HCT116 (cell line): ENCODE measurements around the gene DAPK2. TPM values are rescaled to one million over a fixed set of nuclear protein-coding genes. Genes with fewer than 3 reads are reported as not detected.

Experiments
- ATAC-seq: fragments of 200-7000 bp; cut with Tn5 transposase; 2 replicates; pipeline ENCODE4 v1.9.1; 2020; ENCODE audit warnings: mild to moderate bottlenecking, moderate library complexity
- BruUV-seq: library from RNA; stranded (reverse); fragments of 400-500 nt; replicated peaks from 2 replicates; lab custom pipeline; 2021; lab: Mats Ljungman, UMichigan
- CTCF ChIA-PET: fragments of 300-600 bp; sonication (Branson Sonifier 250); formaldehyde crosslinking; loops from one replicate; lab custom pipeline; 2021; ENCODE audit warnings: antibody characterized with exemption; lab: Charles Lee
- POLR2A ChIA-PET: fragments of 300-600, 350-600 bp; sonication (Branson Sonifier 250); formaldehyde crosslinking; loops from one replicate; lab custom pipeline; 2021; ENCODE audit warnings: antibody characterized with exemption; lab: Charles Lee
- RAD21 ChIA-PET, 2 experiments: fragments of 300-600 bp; sonication (Branson Sonifier 250); formaldehyde crosslinking; loops; one replicate each; lab custom pipeline; 2023; ENCODE audit warnings: low total read pairs in 2 of 2; ENCODE audit not compliant: uncharacterized antibody in 2 of 2, unreplicated experiment in 2 of 2, low non-redundant PET in 1 of 2; lab: Charles Lee
- DNase-seq: peaks from one replicate; pipeline ENCODE4 v3.0.0-alpha.2; 2010; ENCODE audit warnings: low read depth, low spot score
- H2AFZ ChIP-seq: fragments of 200-600 bp; shearing (Covaris generic), sonication (generic); 2 replicates; pipeline ENCODE4 v1.6.1; 2017; ENCODE audit warnings: low read depth, mixed run types, mixed read lengths, antibody characterized with exemption, low read length; ENCODE audit not compliant: poor library complexity, severe bottlenecking
- H3K27ac ChIP-seq: 2 replicates; pipeline ENCODE4 v1.5.1; 2012; ENCODE audit warnings: low read depth, low read length
- H3K27me3 ChIP-seq: fragments of 200-600 bp; sonication (generic); 2 replicates; pipeline ENCODE4 v1.6.1; 2016; ENCODE audit warnings: mixed run types, low read length, mixed read lengths; ENCODE audit not compliant: insufficient read depth
- H3K36me3 ChIP-seq, 2 experiments: fragments of 200-500 bp in 1 of 2; fragments of 200-600 bp in 1 of 2; sonication (Bioruptor generic) in 1 of 2; sonication (generic) in 1 of 2; 2 replicates each; pipeline versions ENCODE4 v1.5.1 to v1.6.1; 2014 to 2016; ENCODE audit warnings: low read length in 2 of 2, inconsistent platforms in 1 of 2, mixed read lengths in 1 of 2, mixed run types in 1 of 2; ENCODE audit not compliant: insufficient read depth in 2 of 2, control insufficient read depth in 1 of 2
- H3K4me1 ChIP-seq, 2 experiments: fragments of 200-600 bp in 1 of 2; sonication (generic) in 1 of 2; 2 replicates each; pipeline versions ENCODE4 v1.5.1 to v1.6.1; 2012 to 2017; ENCODE audit warnings: low read length in 2 of 2, inconsistent platforms in 1 of 2, mild to moderate bottlenecking in 1 of 2, mixed read lengths in 1 of 2, mixed run types in 1 of 2, moderate library complexity in 1 of 2; ENCODE audit not compliant: insufficient read depth in 2 of 2, control insufficient read depth in 1 of 2
- H3K4me2 ChIP-seq: fragments of 200-600 bp; sonication (generic); 2 replicates; pipeline ENCODE4 v1.6.1; 2017; ENCODE audit warnings: mixed run types, low read length, mixed read lengths
- H3K4me3 ChIP-seq, 2 experiments: fragments of 200-600 bp in 1 of 2; sonication (generic) in 1 of 2; replicated peaks in 1 of 2; 2 replicates each; pipeline ENCODE4 v1.5.1; 2011 to 2016; ENCODE audit warnings: low read length in 2 of 2, control low read depth in 1 of 2, low read depth in 1 of 2, mild to moderate bottlenecking in 1 of 2, mixed read lengths in 1 of 2, mixed run types in 1 of 2
- H3K79me2 ChIP-seq: fragments of 200-600 bp; sonication (generic); 2 replicates; pipeline ENCODE4 v1.6.1; 2017; ENCODE audit warnings: mild to moderate bottlenecking, mixed run types, low read length, moderate library complexity, mixed read lengths; ENCODE audit not compliant: insufficient read depth
- H3K9ac ChIP-seq: fragments of 200-600 bp; sonication (generic); 2 replicates; pipeline ENCODE4 v1.6.1; 2016; ENCODE audit warnings: low read length, mixed read lengths
- H3K9me2 ChIP-seq: fragments of 200-600 bp; sonication (generic), shearing (Covaris generic); 2 replicates; pipeline ENCODE4 v1.6.1; 2017; ENCODE audit warnings: mixed run types, mild to moderate bottlenecking, moderate library complexity; ENCODE audit not compliant: insufficient read depth
- H3K9me3 ChIP-seq, 2 experiments: fragments of 200-500 bp in 1 of 2; fragments of 200-600 bp in 1 of 2; sonication (Bioruptor generic) in 1 of 2; sonication (generic) in 1 of 2; 2 replicates each; pipeline ENCODE4 v1.6.1; 2014 to 2017; ENCODE audit warnings: low read length in 2 of 2, mixed read lengths in 2 of 2, inconsistent platforms in 1 of 2, low read depth in 1 of 2, mild to moderate bottlenecking in 1 of 2, mixed run types in 1 of 2, moderate library complexity in 1 of 2; ENCODE audit not compliant: control insufficient read depth in 1 of 2, insufficient read depth in 1 of 2
- H4K20me1 ChIP-seq: fragments of 200-600 bp; sonication (generic), shearing (Covaris generic); 2 replicates; pipeline ENCODE4 v1.6.1; 2017; ENCODE audit warnings: mixed run types, mild to moderate bottlenecking, moderate library complexity; ENCODE audit not compliant: insufficient read depth
- CBX3 ChIP-seq: IDR thresholded peaks from 2 replicates; pipeline ENCODE4 v1.6.1; 2012; ENCODE audit warnings: low read depth
- CEBPB ChIP-seq: IDR thresholded peaks from 2 replicates; pipeline ENCODE4 v1.6.1; 2012; ENCODE audit warnings: low read depth
- ELF1 ChIP-seq: IDR thresholded peaks from 2 replicates; pipeline ENCODE4 v1.6.1; 2012; ENCODE audit warnings: low read depth, borderline replicate concordance
- EZH2 ChIP-seq: fragments of 200-600 bp; sonication (generic); IDR thresholded peaks from 2 replicates; pipeline ENCODE4 v1.6.1; 2017; ENCODE audit warnings: antibody characterized with exemption, mixed run types
- intact Hi-C: fragments of 100-400 bp; cut with micrococcal nuclease; formaldehyde crosslinking; loops from 2 replicates; pipeline ENCODE4 v1.10.0; 2022
- total RNA-seq: library from RNA; stranded (reverse); gene quantifications from one replicate; pipeline ENCODE4 v1.2.1, GENCODE V29; 2021; ENCODE audit not compliant: unreplicated experiment
- TF ChIP-seq, protein P1 (sequence below), 3 experiments: fragments of 200-600 bp in 1 of 3; sonication (generic) in 1 of 3; IDR thresholded peaks in 2 of 3; conservative IDR thresholded peaks in 1 of 3; 2 replicates each; pipeline ENCODE4 v1.5.1; 2012 to 2017; ENCODE audit warnings: low read depth in 2 of 3, low read length in 2 of 3, antibody characterized with exemption in 1 of 3, borderline replicate concordance in 1 of 3, control low read depth in 1 of 3, mild to moderate bottlenecking in 1 of 3, mixed read lengths in 1 of 3, mixed run types in 1 of 3, moderate library complexity in 1 of 3; ENCODE audit not compliant: insufficient read depth in 1 of 3
- TF ChIP-seq, protein P2 (sequence below): IDR thresholded peaks from 2 replicates; pipeline ENCODE4 v1.6.1; 2012

Gene DAPK2
- total RNA-seq, 1 experiment from 2014 or later = 4.8 TPM

DNA sequence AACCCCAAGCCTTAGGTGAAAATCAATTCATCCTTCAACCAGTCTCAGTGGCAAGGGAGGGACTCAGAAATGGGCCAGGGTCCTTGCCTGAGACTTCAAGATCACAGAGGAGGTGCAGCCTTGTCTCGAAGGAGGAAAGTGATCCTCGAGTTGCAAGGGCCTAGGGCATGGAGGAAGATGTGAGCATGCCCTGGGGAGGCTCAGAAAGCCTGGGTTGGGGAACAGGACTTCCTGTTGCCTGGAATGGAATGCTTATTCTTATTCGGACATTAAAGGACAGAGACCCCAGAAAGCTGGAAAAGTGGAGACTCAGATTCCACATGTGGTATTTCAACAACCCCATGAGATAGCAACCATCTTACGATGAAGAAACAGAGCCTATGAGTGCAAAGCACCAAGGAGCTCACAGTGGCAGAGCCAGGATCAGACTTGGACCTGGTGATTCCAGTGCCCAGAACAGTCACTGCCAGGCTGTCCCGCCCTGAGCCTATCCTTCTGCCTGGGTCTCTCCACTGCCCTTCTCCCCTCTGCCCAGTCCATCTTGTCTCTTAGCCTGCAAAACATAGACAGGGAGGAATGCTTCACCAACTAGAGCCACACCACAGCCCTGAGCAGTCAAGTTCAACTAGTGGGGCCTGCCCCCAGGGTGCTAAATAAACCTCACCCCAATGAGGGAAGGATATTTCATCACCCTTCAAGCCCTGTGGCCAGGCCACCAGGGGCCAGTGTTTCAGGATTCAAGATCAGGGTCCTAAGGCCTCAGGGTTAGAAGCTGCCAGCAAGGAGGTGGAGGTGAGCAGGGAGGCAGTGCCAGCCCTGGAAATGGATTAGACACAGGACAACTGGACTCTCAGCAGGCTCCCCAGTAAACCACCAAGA is 21.9 kb downstream of the DAPK2 start:
- POLR2A ChIA-PET = no interaction called here

More for the DNA sequence above, 21.9 kb downstream of the DAPK2 start:
- no peaks in the 10 kb centered on the region for H3K27me3 ChIP-seq
- ATAC-seq = peak; percentile 70
- H3K4me3 ChIP-seq = no peak overlapping the region
- H3K4me1 ChIP-seq = peaks cover 14 to 26% of the 10 kb centered on the region in 2 experiments
- H3K4me2 ChIP-seq = peak overlapping the region; percentile 26; the same call in 1 of the 2 replicates
- no peak overlapping the region for H3K27ac ChIP-seq
- no peak overlapping the region for H2AFZ ChIP-seq
- RAD21 ChIA-PET = no interaction called here
- no peak overlapping the region for H3K9ac ChIP-seq
- intact Hi-C loops = no loop called here
- H4K20me1 ChIP-seq = no peaks in the 10 kb centered on the region
- no TSS peak for BruUV-seq
- H3K79me2 ChIP-seq = no peaks in the 10 kb centered on the region
- no peaks in the 10 kb centered on the region for H3K9me3 ChIP-seq
- no peak for DNase-seq
- no peaks in the 10 kb centered on the region for H3K36me3 ChIP-seq
- no peaks in the 10 kb centered on the region for H3K9me2 ChIP-seq
- TF ChIP-seq EZH2 (no peak), CBX3 (0 out of 2 replicates have a peak, but pooled peaks have one; percentile 7), ELF1 (no peak), CEBPB (peak; percentile 61; the same call in 1 of the 2 replicates)
- TF ChIP-seq, protein P1, sequence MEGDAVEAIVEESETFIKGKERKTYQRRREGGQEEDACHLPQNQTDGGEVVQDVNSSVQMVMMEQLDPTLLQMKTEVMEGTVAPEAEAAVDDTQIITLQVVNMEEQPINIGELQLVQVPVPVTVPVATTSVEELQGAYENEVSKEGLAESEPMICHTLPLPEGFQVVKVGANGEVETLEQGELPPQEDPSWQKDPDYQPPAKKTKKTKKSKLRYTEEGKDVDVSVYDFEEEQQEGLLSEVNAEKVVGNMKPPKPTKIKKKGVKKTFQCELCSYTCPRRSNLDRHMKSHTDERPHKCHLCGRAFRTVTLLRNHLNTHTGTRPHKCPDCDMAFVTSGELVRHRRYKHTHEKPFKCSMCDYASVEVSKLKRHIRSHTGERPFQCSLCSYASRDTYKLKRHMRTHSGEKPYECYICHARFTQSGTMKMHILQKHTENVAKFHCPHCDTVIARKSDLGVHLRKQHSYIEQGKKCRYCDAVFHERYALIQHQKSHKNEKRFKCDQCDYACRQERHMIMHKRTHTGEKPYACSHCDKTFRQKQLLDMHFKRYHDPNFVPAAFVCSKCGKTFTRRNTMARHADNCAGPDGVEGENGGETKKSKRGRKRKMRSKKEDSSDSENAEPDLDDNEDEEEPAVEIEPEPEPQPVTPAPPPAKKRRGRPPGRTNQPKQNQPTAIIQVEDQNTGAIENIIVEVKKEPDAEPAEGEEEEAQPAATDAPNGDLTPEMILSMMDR (IDR thresholded peaks at IDR 0.05 in 2 of 3, conservative IDR thresholded peaks at IDR 0.05 in 1 of 3; ENCODE audit: borderline replicate concordance in 1 of 3, insufficient read depth in 1 of 3, low read depth in 2 of 3, low read length in 2 of 3) = peak in 2 of 3 experiments; percentile 14 to 36; a peak in 1 of 6 replicates
- TF ChIP-seq, protein P2, sequence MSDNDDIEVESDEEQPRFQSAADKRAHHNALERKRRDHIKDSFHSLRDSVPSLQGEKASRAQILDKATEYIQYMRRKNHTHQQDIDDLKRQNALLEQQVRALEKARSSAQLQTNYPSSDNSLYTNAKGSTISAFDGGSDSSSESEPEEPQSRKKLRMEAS = 0 out of 2 replicates have a peak, but pooled peaks have one; percentile 17
- CTCF ChIA-PET = no interaction called here
